ENCODE data around the gene COBLL1.
A peak's percentile ranks its signal among the peaks of the same experiment; 100 is the strongest.

COBLL1 gene

GRCh38 chr2:164700390-164700789, 141.2 kb downstream of the COBLL1 start:
- no peaks in the 10 kb centered on the region for H4K20me1 ChIP-seq (ENCODE audit: insufficient read depth, low read length)
- no peak overlapping the region for H3K27ac ChIP-seq (ENCODE audit: low read depth, low read length, poor library complexity, severe bottlenecking)
- H3K4me2 ChIP-seq (ENCODE audit: low read length) = no peak overlapping the region
- H3K36me3 ChIP-seq (ENCODE audit: insufficient read depth, low read length) = no peaks in the 10 kb centered on the region
- H3K9me2 ChIP-seq (ENCODE audit: low read depth, low read length) = no peaks in the 10 kb centered on the region
- no peak overlapping the region for H3K9ac ChIP-seq (ENCODE audit: low read length)
- no peaks in the 10 kb centered on the region for H3K79me2 ChIP-seq (ENCODE audit: insufficient read depth, low read length)
- H3K27me3 ChIP-seq (ENCODE audit: insufficient read depth, low read length) = no peaks in the 10 kb centered on the region
- TF ChIP-seq, protein P1, sequence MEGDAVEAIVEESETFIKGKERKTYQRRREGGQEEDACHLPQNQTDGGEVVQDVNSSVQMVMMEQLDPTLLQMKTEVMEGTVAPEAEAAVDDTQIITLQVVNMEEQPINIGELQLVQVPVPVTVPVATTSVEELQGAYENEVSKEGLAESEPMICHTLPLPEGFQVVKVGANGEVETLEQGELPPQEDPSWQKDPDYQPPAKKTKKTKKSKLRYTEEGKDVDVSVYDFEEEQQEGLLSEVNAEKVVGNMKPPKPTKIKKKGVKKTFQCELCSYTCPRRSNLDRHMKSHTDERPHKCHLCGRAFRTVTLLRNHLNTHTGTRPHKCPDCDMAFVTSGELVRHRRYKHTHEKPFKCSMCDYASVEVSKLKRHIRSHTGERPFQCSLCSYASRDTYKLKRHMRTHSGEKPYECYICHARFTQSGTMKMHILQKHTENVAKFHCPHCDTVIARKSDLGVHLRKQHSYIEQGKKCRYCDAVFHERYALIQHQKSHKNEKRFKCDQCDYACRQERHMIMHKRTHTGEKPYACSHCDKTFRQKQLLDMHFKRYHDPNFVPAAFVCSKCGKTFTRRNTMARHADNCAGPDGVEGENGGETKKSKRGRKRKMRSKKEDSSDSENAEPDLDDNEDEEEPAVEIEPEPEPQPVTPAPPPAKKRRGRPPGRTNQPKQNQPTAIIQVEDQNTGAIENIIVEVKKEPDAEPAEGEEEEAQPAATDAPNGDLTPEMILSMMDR (IDR thresholded peaks at IDR 0.05; ENCODE audit: low read length) = no peak
- TF ChIP-seq EZH2 (IDR thresholded peaks at IDR 0.05; ENCODE audit: borderline replicate concordance, low read length) = no peak
- no peak overlapping the region for H3K4me3 ChIP-seq (ENCODE audit: low read depth, low read length, poor library complexity, severe bottlenecking)
- no peaks in the 10 kb centered on the region for H3K4me1 ChIP-seq (ENCODE audit: insufficient read depth, low read length, severe bottlenecking)
- no peaks in the 10 kb centered on the region for H3F3A ChIP-seq (ENCODE audit: insufficient read depth, low read length)
- H3K9me3 ChIP-seq (ENCODE audit: low read length) = no peaks in the 10 kb centered on the region
- no peak overlapping the region for H2AFZ ChIP-seq (ENCODE audit: low read length)

- no peak overlapping the region for H3K27ac ChIP-seq (ENCODE audit: low read depth, low read length, poor library complexity, severe bottlenecking)
- no peaks in the 10 kb centered on the region for H3K79me2 ChIP-seq (ENCODE audit: insufficient read depth, low read length)
- no peak overlapping the region for H2AFZ ChIP-seq (ENCODE audit: low read length)
- H3K36me3 ChIP-seq (ENCODE audit: insufficient read depth, low read length) = no peaks in the 10 kb centered on the region
- H3K27me3 ChIP-seq (ENCODE audit: insufficient read depth, low read length) = no peaks in the 10 kb centered on the region
- no peaks in the 10 kb centered on the region for H3K9me2 ChIP-seq (ENCODE audit: low read depth, low read length)
- H3K4me1 ChIP-seq (ENCODE audit: insufficient read depth, low read length, severe bottlenecking) = no peaks in the 10 kb centered on the region
- no peaks in the 10 kb centered on the region for H4K20me1 ChIP-seq (ENCODE audit: insufficient read depth, low read length)
- H3K9me3 ChIP-seq (ENCODE audit: low read length) = no peaks in the 10 kb centered on the region
- no peak overlapping the region for H3K4me2 ChIP-seq (ENCODE audit: low read length)
- H3K4me3 ChIP-seq (ENCODE audit: low read depth, low read length, poor library complexity, severe bottlenecking) = no peak overlapping the region
- H3F3A ChIP-seq (ENCODE audit: insufficient read depth, low read length) = no peaks in the 10 kb centered on the region
- no peak overlapping the region for H3K9ac ChIP-seq (ENCODE audit: low read length)
- TF ChIP-seq EZH2 (IDR thresholded peaks at IDR 0.05; ENCODE audit: borderline replicate concordance, low read length) = no peak
- TF ChIP-seq, protein P1 (IDR thresholded peaks at IDR 0.05; ENCODE audit: low read length) = peak; percentile 47
These were observed 143.7 kb downstream of the COBLL1 start for GRCh38 chr2:164697688-164698461.

- Histone ChIP-seq H3K79me2 (ENCODE audit: insufficient read depth, low read length) (no peaks in the 10 kb centered on the region), H4K20me1 (ENCODE audit: insufficient read depth, low read length) (no peaks in the 10 kb centered on the region), H3K4me1 (ENCODE audit: insufficient read depth, low read length, severe bottlenecking) (no peaks in the 10 kb centered on the region), H2AFZ (ENCODE audit: low read length) (no peak overlapping the region), H3K27me3 (ENCODE audit: insufficient read depth, low read length) (no peaks in the 10 kb centered on the region), H3K9me2 (ENCODE audit: low read depth, low read length) (no peaks in the 10 kb centered on the region), H3F3A (ENCODE audit: insufficient read depth, low read length) (no peaks in the 10 kb centered on the region), H3K36me3 (ENCODE audit: insufficient read depth, low read length) (no peaks in the 10 kb centered on the region), H3K9me3 (ENCODE audit: low read length) (no peaks in the 10 kb centered on the region), H3K4me2 (ENCODE audit: low read length) (no peak overlapping the region), H3K9ac (ENCODE audit: low read length) (no peak overlapping the region), H3K27ac (ENCODE audit: low read depth, low read length, poor library complexity, severe bottlenecking) (no peak overlapping the region), H3K4me3 (ENCODE audit: low read depth, low read length, poor library complexity, severe bottlenecking) (no peak overlapping the region)
- no peak for TF ChIP-seq EZH2 (IDR thresholded peaks at IDR 0.05; ENCODE audit: borderline replicate concordance, low read length)
- TF ChIP-seq, protein P1 (IDR thresholded peaks at IDR 0.05; ENCODE audit: low read length) = no peak
These were observed 145.0 kb downstream of the COBLL1 start for GRCh38 chr2:164696634-164697033.

Measured in OCI-LY1 (cell line).